T-helper 2 cell treated with Interferon-gamma antibody and Interleukin-4, amounts not matched to agents 5 μg/mL and 100 μg/mL, for 36 hours (primary cell): ENCODE measurements around the gene ACOT13.
A peak's percentile ranks its signal among the peaks of the same experiment; 100 is the strongest.
"Not testable (repeated sequence)": the region's sequence is repeated elsewhere in the genome, so short reads cannot be mapped to it uniquely, and the experiment has no call there.

Experiments used
- DNase-seq: peaks from one replicate; pipeline ENCODE4 v3.0.0; 2021; ENCODE audit warnings: low spot score
- H3K27ac Mint-ChIP-seq: one replicate; pipeline ENCODE4 v1.8.0; 2021; ENCODE audit warnings: mild to moderate bottlenecking, mixed read lengths
- H3K27me3 Mint-ChIP-seq: one replicate; pipeline ENCODE4 v1.8.0; 2021; ENCODE audit warnings: low read depth, mixed read lengths
- H3K36me3 Mint-ChIP-seq: one replicate; pipeline ENCODE4 v1.8.0; 2021; ENCODE audit warnings: low read depth, mixed read lengths
- H3K4me1 Mint-ChIP-seq: one replicate; pipeline ENCODE4 v1.8.0; 2021; ENCODE audit warnings: low read depth, mixed read lengths
- H3K4me3 Mint-ChIP-seq: one replicate; pipeline ENCODE4 v1.8.0; 2022; ENCODE audit warnings: mild to moderate bottlenecking, moderate library complexity, mixed read lengths
- H3K9me3 Mint-ChIP-seq: one replicate; pipeline ENCODE4 v1.8.0; 2021; ENCODE audit warnings: mixed read lengths

Gene ACOT13

GRCh38 chr6:24666641-24667377, at the start of gene ACOT13, which contains the start of gene TDP2:
Gene ACOT13, plus strand, starts transcription at chr6:24667077. Its CDS starts 187 bp downstream, at chr6:24667264.
Gene TDP2, minus strand, starts transcription at chr6:24666899. Its CDS starts 37 bp downstream, at chr6:24666862.
- H3K4me1 Mint-ChIP-seq = peaks cover 35% of the 10 kb centered on the region
- DNase-seq = peak; percentile 98
- peak within 1 kb of the TSS; percentile 92 for H3K4me3 Mint-ChIP-seq
- H3K36me3 Mint-ChIP-seq = peaks cover 51% of the 10 kb centered on the region
- peaks cover 17% of the 10 kb centered on the region for H3K9me3 Mint-ChIP-seq
- H3K27me3 Mint-ChIP-seq = no peaks in the 10 kb centered on the region
- H3K27ac Mint-ChIP-seq = peak within 1 kb of the TSS; percentile 91

DNA sequence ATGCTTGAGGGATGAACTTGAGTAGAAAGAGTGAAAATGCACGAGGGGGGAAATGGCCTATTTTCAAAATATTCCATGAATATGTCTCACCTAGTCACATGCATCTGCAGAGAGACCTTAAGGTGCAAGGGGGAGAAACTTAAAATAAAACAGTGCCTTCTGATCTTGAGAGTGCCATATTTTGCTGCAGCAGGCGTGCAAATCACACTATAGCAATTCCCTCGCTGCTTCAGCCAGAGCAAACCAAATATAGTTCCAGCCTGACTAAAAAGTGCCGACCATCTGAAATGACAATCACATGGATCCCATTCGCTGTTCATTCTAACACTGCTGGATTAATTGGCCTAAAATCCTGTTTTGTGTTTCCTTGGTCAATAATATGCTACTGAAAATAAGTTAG, 47.2 kb upstream of the ACOT13 start:
- Mint-ChIP-seq H3K27ac (no peak overlapping the region), H3K9me3 (no peaks in the 10 kb centered on the region), H3K36me3 (no peaks in the 10 kb centered on the region), H3K27me3 (no peaks in the 10 kb centered on the region), H3K4me3 (no peak overlapping the region), H3K4me1 (peaks cover 2% of the 10 kb centered on the region)
- DNase-seq = no peak

- no peak for DNase-seq
These were observed 46.2 kb upstream of the ACOT13 start for GRCh38 chr6:24620637-24621036.

DNA sequence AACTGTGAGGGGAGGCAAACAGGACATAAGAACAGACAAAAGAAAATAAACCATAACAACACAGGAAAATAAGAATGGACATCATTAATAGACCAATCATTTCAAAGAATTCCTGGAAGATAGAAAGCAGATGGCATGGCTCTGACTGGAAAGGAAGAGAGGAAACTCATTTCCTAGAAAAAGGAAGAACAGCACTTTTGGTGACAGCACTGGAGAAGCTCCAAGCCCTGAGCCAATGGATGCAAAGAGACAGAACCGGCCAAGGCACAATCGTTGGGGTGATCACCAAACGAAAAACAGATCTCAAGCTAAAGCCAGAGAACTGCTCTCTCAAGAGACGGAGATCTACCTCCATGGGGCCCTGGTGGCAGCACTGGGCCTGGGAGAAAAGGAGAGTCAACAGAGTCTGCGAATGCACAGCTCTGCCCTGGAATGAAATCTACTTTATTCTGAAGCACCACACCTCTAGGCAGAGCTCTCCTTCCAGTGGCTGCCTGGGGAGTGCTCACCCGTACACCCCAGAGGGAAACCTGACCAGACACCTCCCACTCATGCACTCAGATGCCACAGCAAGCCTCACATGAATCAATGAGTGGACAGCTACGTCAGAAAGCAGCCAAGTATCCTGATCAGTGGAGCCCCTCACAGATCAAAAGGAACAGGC, 45.1 kb upstream of the ACOT13 start:
- H3K27me3 Mint-ChIP-seq = peaks cover 5% of the 10 kb centered on the region
- H3K36me3 Mint-ChIP-seq = no peaks in the 10 kb centered on the region
- no peak overlapping the region for H3K4me3 Mint-ChIP-seq
- H3K27ac Mint-ChIP-seq = no peak overlapping the region
- DNase-seq = no peak
- H3K9me3 Mint-ChIP-seq = no peaks in the 10 kb centered on the region
- peaks cover 2% of the 10 kb centered on the region for H3K4me1 Mint-ChIP-seq

More at GRCh38 chr6:24620637-24621036, 46.2 kb upstream of the ACOT13 start:
- Mint-ChIP-seq H3K4me1 (peaks cover 2% of the 10 kb centered on the region), H3K27ac (no peak overlapping the region), H3K9me3 (no peaks in the 10 kb centered on the region), H3K36me3 (no peaks in the 10 kb centered on the region), H3K4me3 (no peak overlapping the region), H3K27me3 (no peaks in the 10 kb centered on the region)

- H3K4me3 Mint-ChIP-seq = no peak overlapping the region
- H3K9me3 Mint-ChIP-seq = no peaks in the 10 kb centered on the region
- H3K36me3 Mint-ChIP-seq = no peaks in the 10 kb centered on the region
- peaks cover 38% of the 10 kb centered on the region for H3K27me3 Mint-ChIP-seq
- no peak for DNase-seq
- H3K4me1 Mint-ChIP-seq = no peaks in the 10 kb centered on the region
- no peak overlapping the region for H3K27ac Mint-ChIP-seq
These were observed 35.9 kb upstream of the ACOT13 start for GRCh38 chr6:24630856-24631505.

- Mint-ChIP-seq H3K9me3 (no peaks in the 10 kb centered on the region), H3K4me1 (no peaks in the 10 kb centered on the region), H3K27me3 (peaks cover 39% of the 10 kb centered on the region), H3K36me3 (no peaks in the 10 kb centered on the region), H3K27ac (no peak overlapping the region), H3K4me3 (no peak overlapping the region)
- DNase-seq = no peak
These were observed 35.2 kb upstream of the ACOT13 start for GRCh38 chr6:24631671-24632070.

- Mint-ChIP-seq H3K4me3 (no peak overlapping the region), H3K36me3 (no peaks in the 10 kb centered on the region), H3K9me3 (no peaks in the 10 kb centered on the region), H3K27me3 (peaks cover 40% of the 10 kb centered on the region), H3K27ac (no peak overlapping the region), H3K4me1 (no peaks in the 10 kb centered on the region)
- DNase-seq = no peak
These were observed 34.3 kb upstream of the ACOT13 start for GRCh38 chr6:24632573-24632972.

- H3K27me3 Mint-ChIP-seq = peaks cover 53% of the 10 kb centered on the region
- DNase-seq = no peak
- H3K9me3 Mint-ChIP-seq = peaks cover 5% of the 10 kb centered on the region
- H3K36me3 Mint-ChIP-seq = no peaks in the 10 kb centered on the region
- H3K27ac Mint-ChIP-seq = no peak overlapping the region
- H3K4me3 Mint-ChIP-seq = no peak overlapping the region
- H3K4me1 Mint-ChIP-seq = peaks cover 3% of the 10 kb centered on the region
These were observed 30.2 kb upstream of the ACOT13 start for GRCh38 chr6:24636681-24637080.

- Mint-ChIP-seq H3K4me1 (peaks cover 4% of the 10 kb centered on the region), H3K4me3 (no peak overlapping the region), H3K27me3 (peaks cover 54% of the 10 kb centered on the region), H3K36me3 (no peaks in the 10 kb centered on the region), H3K9me3 (peaks cover 5% of the 10 kb centered on the region), H3K27ac (no peak overlapping the region)
- DNase-seq = no peak
These were observed 26.7 kb upstream of the ACOT13 start for GRCh38 chr6:24640166-24640565.

DNA sequence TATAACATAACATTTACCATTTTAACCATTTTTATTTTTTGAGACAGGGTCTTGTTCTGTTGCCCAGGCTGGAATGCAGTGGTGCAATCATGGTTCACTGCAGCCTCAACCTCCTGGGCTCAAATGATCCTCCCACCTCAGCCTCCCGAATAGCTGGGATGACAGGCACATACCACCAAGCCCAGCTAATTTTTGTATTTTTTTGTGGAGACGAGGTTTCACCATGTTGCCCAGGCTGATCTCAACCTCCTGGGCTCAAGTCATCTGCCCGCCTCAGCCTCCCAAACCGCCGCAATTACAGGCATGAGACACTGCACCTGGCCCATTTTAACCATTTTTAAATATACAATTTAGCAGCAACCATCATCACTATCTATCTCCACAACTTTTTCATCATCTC, 26.2 kb upstream of the ACOT13 start:
- H3K4me3 Mint-ChIP-seq, H3K4me1 Mint-ChIP-seq, H3K27ac Mint-ChIP-seq, H3K36me3 Mint-ChIP-seq, H3K9me3 Mint-ChIP-seq, DNase-seq: not testable (repeated sequence)
- peaks cover 55% of the 10 kb centered on the region for H3K27me3 Mint-ChIP-seq

- peaks cover 5% of the 10 kb centered on the region for H3K9me3 Mint-ChIP-seq
- H3K4me1 Mint-ChIP-seq = peaks cover 13% of the 10 kb centered on the region
- no peak overlapping the region for H3K4me3 Mint-ChIP-seq
- no peaks in the 10 kb centered on the region for H3K36me3 Mint-ChIP-seq
- peaks cover 46% of the 10 kb centered on the region for H3K27me3 Mint-ChIP-seq
- no peak for DNase-seq
- no peak overlapping the region for H3K27ac Mint-ChIP-seq
These were observed 24.8 kb upstream of the ACOT13 start for GRCh38 chr6:24642061-24642460.

GRCh38 chr6:24643920-24644319, 23.0 kb upstream of the ACOT13 start:
- no peaks in the 10 kb centered on the region for H3K36me3 Mint-ChIP-seq
- peaks cover 4% of the 10 kb centered on the region for H3K9me3 Mint-ChIP-seq
- H3K4me1 Mint-ChIP-seq = peaks cover 10% of the 10 kb centered on the region
- H3K4me3 Mint-ChIP-seq = no peak overlapping the region
- DNase-seq = no peak
- H3K27me3 Mint-ChIP-seq = peaks cover 41% of the 10 kb centered on the region
- H3K27ac Mint-ChIP-seq = no peak overlapping the region

DNA sequence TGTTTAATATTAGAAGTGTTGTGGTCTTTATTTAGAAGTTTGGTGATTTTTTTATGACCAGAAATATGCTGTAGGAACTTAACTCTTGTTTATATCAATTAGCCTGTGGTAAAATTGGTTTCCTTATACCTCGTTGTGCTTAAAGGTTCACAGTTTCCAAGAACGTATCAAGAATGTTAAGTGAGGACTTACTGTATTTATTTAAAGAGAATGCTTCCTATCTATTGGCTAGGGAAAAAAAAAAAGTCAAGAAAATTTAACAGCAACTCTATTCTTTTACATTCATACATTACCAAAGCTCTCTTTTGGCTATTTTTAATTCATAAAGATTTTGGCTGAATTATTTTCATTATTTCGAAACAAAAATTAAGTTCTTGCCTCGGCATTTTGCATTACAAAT, 22.5 kb upstream of the ACOT13 start:
- H3K27ac Mint-ChIP-seq = no peak overlapping the region
- peaks cover 39% of the 10 kb centered on the region for H3K27me3 Mint-ChIP-seq
- no peak for DNase-seq
- no peaks in the 10 kb centered on the region for H3K9me3 Mint-ChIP-seq
- H3K4me1 Mint-ChIP-seq = peaks cover 10% of the 10 kb centered on the region
- no peak overlapping the region for H3K4me3 Mint-ChIP-seq
- no peaks in the 10 kb centered on the region for H3K36me3 Mint-ChIP-seq

GRCh38 chr6:24646771-24647170, 20.1 kb upstream of the ACOT13 start:
- H3K27ac Mint-ChIP-seq = no peak overlapping the region
- H3K9me3 Mint-ChIP-seq = no peaks in the 10 kb centered on the region
- no peak for DNase-seq
- peaks cover 10% of the 10 kb centered on the region for H3K4me1 Mint-ChIP-seq
- H3K36me3 Mint-ChIP-seq = peaks cover 2% of the 10 kb centered on the region
- H3K4me3 Mint-ChIP-seq = peak overlapping the region; percentile 92
- peaks cover 22% of the 10 kb centered on the region for H3K27me3 Mint-ChIP-seq
